ENCODE data around the gene SORCS2.

GRCh38 chr4:7725951-7726350 is 533.6 kb downstream of the SORCS2 start:
- TF ChIP-seq CTCF (IDR thresholded peaks at IDR 0.05) (no peak), POLR2A (IDR thresholded peaks at IDR 0.05) (no peak)
